ENCODE measurements around the gene SAPCD2.

- TF ChIP-seq YY1 (IDR thresholded peaks at IDR 0.05; ENCODE audit: insufficient read depth, insufficient read length) (no peak), SUZ12 (IDR thresholded peaks at IDR 0.05; ENCODE audit: extremely low read depth, insufficient read depth, insufficient read length) (no peak), ZNF274 (IDR thresholded peaks at IDR 0.05; ENCODE audit: low read depth, low read length) (no peak)
Observed at GRCh38 chr9:137087409-137087925, 17.1 kb upstream of the SAPCD2 start.

All from NT2/D1 (cell line).